ENCODE measurements around the gene SH3YL1. TPM values are rescaled to one million over a fixed set of nuclear protein-coding genes. Genes with fewer than 3 reads are reported as not detected.
"Not testable (repeated sequence)": the region's sequence is repeated elsewhere in the genome, so short reads cannot be mapped to it uniquely, and the experiment has no call there.

The SH3YL1 gene
- total and polyA plus RNA-seq, 3 experiments from 2014 or later, result 16.6 to 21.8 (median 19.7) TPM

- H3K36me3 Mint-ChIP-seq, result peaks cover 0 to under 1% (median 0%) of the 10 kb centered on the region in 3 donors
- POLR2A ChIA-PET, result interaction anchor here (2.4 kb wide), 1 partner anchor 16 kb away, joined by 6 read pairs; no protein-coding TSS in a partner anchor
- H3K4me1 Mint-ChIP-seq, result peaks cover 32 to 53% (median 50%) of the 10 kb centered on the region in 3 donors
- CTCF ChIA-PET, result interaction anchor here (1.0 to 1.4 kb wide), 3 partner anchors 9 to 112 kb away, joined by 4 to 6 read pairs (median 4); no protein-coding TSS in a partner anchor
- H3K27me3 Mint-ChIP-seq, result no peaks in the 10 kb centered on the region
- peaks cover 36% of the 10 kb centered on the region for H3K4me1 ChIP-seq (ENCODE audit: insufficient read depth, low read length)
- H3K4me3 ChIP-seq (ENCODE audit: low read length), result peak overlapping the region; percentile 24
- no peak overlapping the region for H3K27ac ChIP-seq (ENCODE audit: low read depth, low read length)
- H3K36me3 ChIP-seq (ENCODE audit: insufficient read depth, low read length), result no peaks in the 10 kb centered on the region
- peaks cover 0 to under 1% (median under 1%) of the 10 kb centered on the region in 5 donors for H3K9me3 Mint-ChIP-seq
- no peaks in the 10 kb centered on the region for H3K9me3 ChIP-seq (ENCODE audit: low read length)
- H3K4me3 Mint-ChIP-seq, result peak overlapping the region; percentile 4 to 64 (median 13)
- no peaks in the 10 kb centered on the region for H3K27me3 ChIP-seq (ENCODE audit: insufficient read depth, low read length, poor library complexity, severe bottlenecking)
- DNase-seq, result no peak
- peak overlapping the region in 6 of 8 donors; percentile 3 to 87 (median 50) for H3K27ac Mint-ChIP-seq
Observed at GRCh38 chr2:177733-178132, 86.1 kb downstream of the SH3YL1 start.

DNA sequence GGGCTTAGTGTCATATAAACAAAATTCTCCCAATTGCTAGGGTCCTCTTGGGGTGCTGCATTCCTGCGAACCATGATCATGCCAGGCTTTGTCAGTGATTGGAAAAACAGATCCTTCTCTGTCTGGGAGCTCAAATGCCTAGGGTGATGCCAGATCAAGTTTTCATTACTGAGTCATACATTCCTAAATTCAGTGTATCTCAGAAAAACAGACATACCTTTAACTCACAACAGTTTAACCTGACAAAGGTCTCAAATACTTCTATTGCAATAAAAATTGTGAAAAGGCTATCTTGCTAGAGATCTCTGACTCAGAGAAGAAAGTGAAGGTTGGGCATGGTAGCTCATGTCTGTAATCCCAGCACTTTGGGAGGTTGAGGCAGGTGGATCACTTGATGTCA lies 86.9 kb downstream of the SH3YL1 start:
- H3K4me3 Mint-ChIP-seq, result peak overlapping the region in 6 of 7 donors; percentile 49 to 72 (median 60)
- H3K27me3 ChIP-seq (ENCODE audit: insufficient read depth, low read length, poor library complexity, severe bottlenecking), result no peaks in the 10 kb centered on the region
- no peaks in the 10 kb centered on the region for H3K9me3 Mint-ChIP-seq
- H3K4me1 ChIP-seq (ENCODE audit: insufficient read depth, low read length), result peaks cover 32% of the 10 kb centered on the region
- peaks cover 32 to 52% (median 50%) of the 10 kb centered on the region in 3 donors for H3K4me1 Mint-ChIP-seq
- ChIA-PET POLR2A (interaction anchor here (0.6 to 2.4 kb wide), 3 partner anchors 16 to 607 kb away, joined by 3 to 6 read pairs (median 3); no protein-coding TSS in a partner anchor), CTCF (interaction anchor here (1.1 to 1.4 kb wide), 3 partner anchors 10 to 16 kb away, joined by 4 to 6 read pairs (median 4); no protein-coding TSS in a partner anchor)
- DNase-seq, result no peak
- H3K27me3 Mint-ChIP-seq, result no peaks in the 10 kb centered on the region
- no peak overlapping the region for H3K27ac ChIP-seq (ENCODE audit: low read depth, low read length)
- H3K27ac Mint-ChIP-seq, result peak overlapping the region; percentile 43 to 90 (median 72)
- H3K36me3 Mint-ChIP-seq, result no peaks in the 10 kb centered on the region
- H3K4me3 ChIP-seq (ENCODE audit: low read length), result no peak overlapping the region
- H3K9me3 ChIP-seq (ENCODE audit: low read length), result no peaks in the 10 kb centered on the region
- no peaks in the 10 kb centered on the region for H3K36me3 ChIP-seq (ENCODE audit: insufficient read depth, low read length)

- H3K9me3 ChIP-seq (ENCODE audit: low read length), result no peaks in the 10 kb centered on the region
- POLR2A ChIA-PET, result interaction anchor here (0.6 to 2.4 kb wide), 3 partner anchors 17 to 607 kb away, joined by 3 to 6 read pairs (median 3); no protein-coding TSS in a partner anchor
- H3K27ac Mint-ChIP-seq, result peak overlapping the region; percentile 22 to 82 (median 57)
- DNase-seq, result peak; percentile 21 to 75 (median 67)
- H3K4me1 Mint-ChIP-seq, result peaks cover 32 to 52% (median 50%) of the 10 kb centered on the region in 3 donors
- CTCF ChIA-PET, result interaction anchor here (1.4 kb wide), 2 partner anchors 11 to 17 kb away, joined by 4 to 6 read pairs; no protein-coding TSS in a partner anchor
- peak overlapping the region; percentile 38 for H3K4me3 ChIP-seq (ENCODE audit: low read length)
- no peaks in the 10 kb centered on the region for H3K27me3 Mint-ChIP-seq
- peaks cover 32% of the 10 kb centered on the region for H3K4me1 ChIP-seq (ENCODE audit: insufficient read depth, low read length)
- H3K36me3 ChIP-seq (ENCODE audit: insufficient read depth, low read length), result no peaks in the 10 kb centered on the region
- H3K27ac ChIP-seq (ENCODE audit: low read depth, low read length), result no peak overlapping the region
- H3K4me3 Mint-ChIP-seq, result peak overlapping the region; percentile 35 to 81 (median 64)
- no peaks in the 10 kb centered on the region for H3K36me3 Mint-ChIP-seq
- H3K27me3 ChIP-seq (ENCODE audit: insufficient read depth, low read length, poor library complexity, severe bottlenecking), result no peaks in the 10 kb centered on the region
- no peaks in the 10 kb centered on the region for H3K9me3 Mint-ChIP-seq
Observed at GRCh38 chr2:175880-176820, 87.7 kb downstream of the SH3YL1 start.

DNA sequence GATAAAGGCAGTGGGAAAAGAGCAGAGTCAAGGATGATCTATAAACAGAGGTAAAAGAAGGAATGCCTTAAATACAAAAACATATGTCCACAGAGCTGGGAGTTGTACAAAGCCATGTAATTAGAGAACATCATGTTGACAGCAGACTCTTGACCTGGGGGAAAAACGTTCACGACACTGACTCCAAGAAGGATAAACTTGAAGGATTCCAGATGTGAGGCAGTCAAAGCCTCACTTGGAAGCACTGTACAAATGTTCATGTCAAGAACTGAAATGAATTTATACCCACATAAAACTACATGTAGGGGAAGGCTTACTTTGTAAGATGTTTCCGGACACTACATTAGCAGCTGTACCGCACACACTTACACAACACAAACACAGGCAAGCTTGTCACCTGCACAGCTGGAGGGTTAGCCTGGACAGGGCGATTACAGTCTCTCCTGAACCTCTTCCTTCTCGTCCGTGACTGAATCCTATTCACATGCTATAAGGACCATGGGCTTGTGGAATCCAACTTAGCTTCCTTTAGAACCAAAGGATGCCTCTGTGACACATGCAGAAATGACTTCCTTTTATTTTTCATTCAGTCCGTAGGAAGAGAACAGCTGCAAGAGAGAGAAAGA lies 88.6 kb downstream of the SH3YL1 start:
- H3K27me3 ChIP-seq (ENCODE audit: insufficient read depth, low read length, poor library complexity, severe bottlenecking), result no peaks in the 10 kb centered on the region
- no peaks in the 10 kb centered on the region for H3K36me3 ChIP-seq (ENCODE audit: insufficient read depth, low read length)
- ChIA-PET POLR2A (no interaction called here), CTCF (no interaction called here)
- Mint-ChIP-seq H3K27ac (peak overlapping the region; percentile 22 to 82 (median 57)), H3K4me1 (peaks cover 30 to 45% (median 43%) of the 10 kb centered on the region in 3 donors), H3K27me3 (no peaks in the 10 kb centered on the region), H3K4me3 (peak overlapping the region; percentile 49 to 81 (median 64)), H3K36me3 (no peaks in the 10 kb centered on the region), H3K9me3 (no peaks in the 10 kb centered on the region)
- no peaks in the 10 kb centered on the region for H3K9me3 ChIP-seq (ENCODE audit: low read length)
- no peak for DNase-seq
- H3K27ac ChIP-seq (ENCODE audit: low read depth, low read length), result no peak overlapping the region
- peaks cover 32% of the 10 kb centered on the region for H3K4me1 ChIP-seq (ENCODE audit: insufficient read depth, low read length)
- H3K4me3 ChIP-seq (ENCODE audit: low read length), result no peak overlapping the region

DNA sequence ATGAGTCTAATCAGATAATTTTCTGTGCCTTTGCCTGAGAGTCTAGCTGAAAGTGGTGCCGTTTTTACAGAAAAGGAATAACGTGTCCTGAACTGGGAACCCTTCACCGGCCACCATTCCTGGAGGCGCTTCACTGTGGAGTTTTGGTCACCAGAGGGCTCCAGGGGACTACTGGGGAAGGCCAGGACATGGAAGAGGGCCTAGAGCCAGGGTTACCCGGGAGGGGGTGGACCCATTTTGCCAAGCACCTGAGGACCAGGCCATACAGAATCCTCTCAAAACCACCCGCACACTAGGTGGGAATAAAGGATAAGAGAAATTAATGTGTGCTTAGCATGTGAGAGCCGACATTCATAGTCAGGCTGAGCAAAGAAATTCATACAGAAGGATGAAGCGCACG lies 91.7 kb downstream of the SH3YL1 start:
- H3K4me1 ChIP-seq (ENCODE audit: insufficient read depth, low read length), result peaks cover 21% of the 10 kb centered on the region
- DNase-seq; CTCF ChIA-PET; H3K27ac ChIP-seq (ENCODE audit: low read depth, low read length); POLR2A ChIA-PET; H3K4me3 Mint-ChIP-seq; H3K36me3 Mint-ChIP-seq; H3K4me3 ChIP-seq (ENCODE audit: low read length); H3K27me3 ChIP-seq (ENCODE audit: insufficient read depth, low read length, poor library complexity, severe bottlenecking); H3K27ac Mint-ChIP-seq; H3K9me3 Mint-ChIP-seq; H3K36me3 ChIP-seq (ENCODE audit: insufficient read depth, low read length); H3K9me3 ChIP-seq (ENCODE audit: low read length): not testable (repeated sequence)
- Mint-ChIP-seq H3K4me1 (peaks cover 21 to 24% (median 24%) of the 10 kb centered on the region in 3 donors), H3K27me3 (peaks cover 7 to 17% of the 10 kb centered on the region in 2 donors)

DNA sequence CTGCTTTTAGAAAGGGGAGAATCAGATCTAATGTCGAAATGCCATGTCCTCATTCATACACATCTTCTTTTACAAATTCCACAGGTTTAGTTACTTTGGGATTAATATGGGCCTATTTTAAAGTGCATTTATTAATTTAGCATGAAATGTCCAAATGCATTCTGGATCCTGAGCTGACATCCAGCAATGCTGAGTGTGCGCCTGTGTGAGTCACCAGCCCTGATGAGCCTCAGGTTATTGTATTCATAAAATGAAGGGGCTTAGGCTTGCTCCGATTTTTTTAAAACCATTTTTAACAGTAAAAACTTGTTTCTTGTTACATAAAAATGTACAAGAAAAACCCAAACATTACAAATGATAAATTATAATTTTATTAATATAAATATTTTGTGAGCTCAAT lies 94.1 kb downstream of the SH3YL1 start:
- Mint-ChIP-seq H3K4me1 (peaks cover 0 to 8% (median under 1%) of the 10 kb centered on the region in 3 donors), H3K4me3 (no peak overlapping the region), H3K27ac (no peak overlapping the region), H3K9me3 (no peaks in the 10 kb centered on the region), H3K27me3 (peaks cover 9 to 17% of the 10 kb centered on the region in 2 donors), H3K36me3 (no peaks in the 10 kb centered on the region)
- H3K4me1 ChIP-seq (ENCODE audit: insufficient read depth, low read length), result peaks cover under 1% of the 10 kb centered on the region
- ChIA-PET POLR2A (no interaction called here), CTCF (no interaction called here)
- H3K4me3 ChIP-seq (ENCODE audit: low read length), result no peak overlapping the region
- no peak overlapping the region for H3K27ac ChIP-seq (ENCODE audit: low read depth, low read length)
- no peaks in the 10 kb centered on the region for H3K36me3 ChIP-seq (ENCODE audit: insufficient read depth, low read length)
- DNase-seq, result no peak
- H3K9me3 ChIP-seq (ENCODE audit: low read length), result no peaks in the 10 kb centered on the region
- no peaks in the 10 kb centered on the region for H3K27me3 ChIP-seq (ENCODE audit: insufficient read depth, low read length, poor library complexity, severe bottlenecking)
